Fibroblast of mammary gland (primary cell): ENCODE data around the gene FOXO6.
"Not testable (repeated sequence)": the region's sequence is repeated elsewhere in the genome, so short reads cannot be mapped to it uniquely, and the experiment has no call there.

Experiments used
- DNase-seq: peaks from one replicate; pipeline ENCODE4 v3.0.0-alpha.2; 2010; ENCODE audit warnings: low read depth
- H3K4me3 ChIP-seq: 2 replicates; pipeline ENCODE4 v1.5.1; 2011; ENCODE audit warnings: low read depth, mild to moderate bottlenecking, low read length, moderate library complexity; ENCODE audit not compliant: control insufficient read depth
- TF ChIP-seq, protein P1 (sequence below): conservative IDR thresholded peaks from 2 replicates; pipeline ENCODE4 v1.5.1; 2011; ENCODE audit warnings: low read depth, low read length, inconsistent platforms; ENCODE audit not compliant: control insufficient read depth, insufficient read depth

FOXO6 gene

DNA sequence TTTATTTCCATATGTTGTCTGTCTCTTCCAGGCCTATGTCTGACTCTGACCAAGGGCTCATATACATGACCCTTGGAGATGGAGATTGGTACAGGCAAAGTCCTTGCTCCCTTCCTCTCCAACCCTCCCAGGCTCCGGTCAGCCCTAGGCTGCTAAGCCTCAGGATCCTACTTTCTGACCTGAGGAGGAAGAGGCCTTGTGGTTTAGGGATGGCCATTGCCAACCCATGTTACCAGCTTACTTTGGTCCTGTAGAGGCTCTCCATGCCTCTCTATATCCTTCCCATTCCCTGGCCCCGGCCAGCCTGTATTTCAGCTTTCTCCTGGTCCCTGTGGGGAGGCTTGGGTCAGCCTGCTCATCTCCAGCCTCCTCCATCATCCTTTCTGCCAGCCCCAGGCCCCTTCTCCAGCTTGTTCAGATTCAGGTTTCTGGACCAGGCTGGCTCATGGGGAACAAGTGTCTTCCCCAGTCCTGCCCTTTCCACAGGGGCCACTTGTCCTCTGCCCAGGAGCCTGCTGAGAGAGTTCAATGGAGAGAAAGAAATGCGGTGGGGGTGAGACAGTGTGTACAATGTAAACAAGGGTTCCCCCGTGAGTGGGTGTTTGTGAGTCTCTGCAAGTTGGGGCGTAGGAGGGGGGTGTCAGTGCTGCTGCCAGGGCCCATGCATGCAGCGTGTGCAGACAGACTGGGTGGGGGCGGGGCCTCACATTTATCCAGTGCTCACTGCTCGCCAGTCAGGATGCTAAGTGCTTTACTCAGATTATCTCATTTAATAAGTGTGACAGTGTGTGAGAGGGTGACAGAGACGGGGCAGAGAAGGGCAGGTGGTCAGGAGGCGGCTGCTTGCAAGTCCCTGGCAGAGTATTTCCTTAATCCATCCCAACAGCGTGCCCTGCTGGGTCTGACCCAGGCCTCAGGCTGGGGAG is 31.3 kb upstream of the FOXO6 start:
- H3K4me3 ChIP-seq: no peak overlapping the region
- no peak for DNase-seq
- TF ChIP-seq, protein P1, sequence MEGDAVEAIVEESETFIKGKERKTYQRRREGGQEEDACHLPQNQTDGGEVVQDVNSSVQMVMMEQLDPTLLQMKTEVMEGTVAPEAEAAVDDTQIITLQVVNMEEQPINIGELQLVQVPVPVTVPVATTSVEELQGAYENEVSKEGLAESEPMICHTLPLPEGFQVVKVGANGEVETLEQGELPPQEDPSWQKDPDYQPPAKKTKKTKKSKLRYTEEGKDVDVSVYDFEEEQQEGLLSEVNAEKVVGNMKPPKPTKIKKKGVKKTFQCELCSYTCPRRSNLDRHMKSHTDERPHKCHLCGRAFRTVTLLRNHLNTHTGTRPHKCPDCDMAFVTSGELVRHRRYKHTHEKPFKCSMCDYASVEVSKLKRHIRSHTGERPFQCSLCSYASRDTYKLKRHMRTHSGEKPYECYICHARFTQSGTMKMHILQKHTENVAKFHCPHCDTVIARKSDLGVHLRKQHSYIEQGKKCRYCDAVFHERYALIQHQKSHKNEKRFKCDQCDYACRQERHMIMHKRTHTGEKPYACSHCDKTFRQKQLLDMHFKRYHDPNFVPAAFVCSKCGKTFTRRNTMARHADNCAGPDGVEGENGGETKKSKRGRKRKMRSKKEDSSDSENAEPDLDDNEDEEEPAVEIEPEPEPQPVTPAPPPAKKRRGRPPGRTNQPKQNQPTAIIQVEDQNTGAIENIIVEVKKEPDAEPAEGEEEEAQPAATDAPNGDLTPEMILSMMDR: no peak

DNA sequence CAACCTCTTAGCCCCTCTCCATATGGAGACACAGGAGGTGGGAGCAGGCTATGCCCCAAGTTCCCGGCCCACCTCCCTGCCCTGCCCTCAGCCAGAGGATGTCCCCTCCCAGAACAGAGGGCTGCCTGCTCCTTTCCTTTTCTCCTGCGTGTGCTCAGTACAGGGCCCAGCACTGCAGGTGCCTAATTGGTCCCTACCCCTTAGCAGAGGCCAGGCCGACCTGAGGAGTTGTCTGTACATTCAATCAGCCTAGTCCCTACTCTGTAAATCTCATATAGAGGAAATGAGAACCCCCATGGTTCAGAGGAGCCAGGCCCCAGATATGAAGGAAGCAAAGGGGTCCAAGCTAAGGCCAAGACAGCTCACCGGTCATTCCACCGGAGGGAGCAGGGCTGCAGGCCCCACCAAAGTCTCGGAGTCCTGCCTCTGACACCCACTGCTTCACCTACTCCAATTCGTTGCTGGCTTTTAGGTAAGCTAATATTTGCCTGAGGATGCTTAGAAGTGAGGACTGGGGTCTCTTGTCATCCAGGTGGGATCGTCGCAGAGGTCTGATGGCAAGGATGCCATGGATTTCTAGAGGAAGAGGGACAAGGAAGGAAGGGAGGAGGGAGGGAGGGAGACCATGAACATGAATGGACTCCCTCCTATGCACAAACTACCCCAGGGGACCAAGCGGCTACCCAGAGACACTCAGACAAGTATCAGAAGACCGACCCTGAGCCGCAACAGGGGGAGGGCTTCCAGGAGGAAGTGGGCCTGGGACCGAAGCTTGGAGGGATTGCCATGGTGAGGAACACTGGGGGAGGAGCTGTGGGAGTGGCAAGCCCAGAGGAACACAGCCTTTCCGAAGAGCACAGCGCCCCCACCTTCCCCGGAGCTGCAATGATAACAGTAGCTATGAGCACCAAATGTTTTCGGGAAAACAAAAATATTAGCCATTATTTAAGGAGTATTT is 30.4 kb upstream of the FOXO6 start:
- TF ChIP-seq, protein P1: no peak
- H3K4me3 ChIP-seq: no peak overlapping the region
- no peak for DNase-seq

DNA sequence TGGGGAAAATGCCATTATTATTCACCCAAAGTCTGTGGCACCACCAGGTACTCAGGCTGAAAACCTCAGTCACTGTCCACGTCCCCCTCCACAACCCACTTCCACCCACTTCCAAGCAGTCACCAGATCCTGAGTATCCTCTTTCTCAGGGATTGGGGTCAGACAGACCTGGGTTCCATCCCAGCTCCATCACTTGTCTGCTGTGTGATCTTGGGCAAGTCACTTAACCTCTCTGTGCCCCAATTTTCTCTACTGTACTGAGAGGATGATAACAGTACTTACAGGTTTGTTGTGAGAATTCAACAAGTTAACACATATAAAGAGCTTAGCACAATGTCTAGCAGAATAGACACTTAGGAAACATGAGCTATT is 29.7 kb upstream of the FOXO6 start:
- TF ChIP-seq, protein P1: no peak
- no peak for DNase-seq
- no peak overlapping the region for H3K4me3 ChIP-seq

DNA sequence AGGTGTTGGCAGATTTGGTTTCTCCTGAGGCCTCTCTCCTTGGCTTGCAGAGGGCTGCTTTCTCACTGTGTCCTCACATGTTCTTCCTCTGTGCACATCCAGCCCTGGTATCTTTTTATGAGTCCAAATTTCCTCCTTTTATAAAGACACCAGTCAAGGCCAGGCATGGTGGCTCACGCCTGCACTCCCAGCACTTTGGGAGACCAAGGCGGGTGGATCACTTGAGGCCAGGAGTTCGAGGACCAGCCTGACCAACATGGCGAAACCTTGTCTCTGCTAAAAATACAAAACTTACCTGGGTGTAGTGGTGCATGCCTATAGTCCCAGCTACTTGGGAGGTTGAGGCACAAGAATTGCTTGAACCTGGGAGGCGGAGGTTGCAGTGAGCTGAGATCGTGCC is 29.1 kb upstream of the FOXO6 start:
- not testable (repeated sequence) for DNase-seq, H3K4me3 ChIP-seq

DNA sequence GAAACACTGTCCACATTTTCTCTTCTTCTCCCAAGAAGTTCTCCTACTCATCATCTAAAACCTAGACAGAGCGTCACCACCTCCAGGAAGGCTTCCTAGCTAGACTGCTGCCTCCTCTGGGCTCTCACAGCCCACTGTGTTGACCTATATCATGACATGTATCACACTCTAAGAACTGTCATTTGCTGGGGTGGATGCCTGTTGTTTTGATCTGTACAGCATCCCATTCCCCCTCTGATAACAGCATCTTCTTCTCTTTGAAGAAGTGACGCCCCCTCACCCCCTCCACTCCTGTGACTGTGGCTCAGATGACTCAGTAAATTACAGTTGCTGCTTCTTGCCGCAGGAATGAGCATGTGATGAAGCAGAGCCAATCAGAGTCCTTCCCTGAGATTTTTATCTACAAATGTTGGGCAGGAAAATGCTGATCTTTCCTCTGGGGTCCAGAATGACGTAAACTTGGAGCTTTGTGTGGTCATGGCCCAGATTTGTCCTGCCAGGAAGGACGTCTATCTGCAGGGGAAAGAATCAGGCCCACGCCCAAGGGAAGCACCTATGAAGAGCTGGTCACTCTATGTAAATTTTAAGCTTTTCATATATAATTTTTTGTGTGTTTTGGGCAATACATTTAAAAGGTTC is 28.0 kb upstream of the FOXO6 start:
- H3K4me3 ChIP-seq: no peak overlapping the region
- TF ChIP-seq, protein P1: no peak
- DNase-seq: peak; percentile 75

DNA sequence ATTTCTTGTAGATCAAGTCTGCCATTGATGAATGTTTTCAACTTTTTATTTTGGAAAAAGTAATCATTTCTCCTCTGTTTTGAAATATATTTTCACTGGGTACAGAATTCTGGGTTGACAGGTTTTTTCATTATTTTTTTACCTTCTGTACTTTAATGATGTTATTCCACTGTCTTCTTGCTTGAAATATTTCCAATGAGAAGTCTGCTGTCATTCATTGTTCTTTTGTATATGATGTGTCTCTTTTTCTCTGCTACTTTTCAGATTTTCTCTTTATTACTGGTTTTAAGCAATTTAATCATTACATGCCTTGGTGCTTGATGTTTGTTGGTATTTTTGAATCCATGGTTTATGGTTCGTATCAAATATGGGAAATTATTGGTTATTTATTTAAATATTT is 22.4 kb upstream of the FOXO6 start:
- no peak overlapping the region for H3K4me3 ChIP-seq
- TF ChIP-seq, protein P1: no peak
- no peak for DNase-seq
